Common myeloid progenitor, CD34-positive (primary cell): ENCODE data around the gene BRD2.
A peak's percentile ranks its signal among the peaks of the same experiment; 100 is the strongest.

Source experiments
- CTCF ChIA-PET: fragments of 350-600 bp; sonication (Branson Sonifier 250); formaldehyde crosslinking; loops from one replicate; lab custom pipeline; 2021; ENCODE audit warnings: antibody characterized with exemption; lab: Charles Lee
- POLR2A ChIA-PET: fragments of 350-600 bp; sonication (Branson Sonifier 250); formaldehyde crosslinking; loops from one replicate; lab custom pipeline; 2021; ENCODE audit warnings: antibody characterized with exemption; lab: Charles Lee
- DNase-seq, 3 donors: peaks; one replicate each; pipeline versions ENCODE4 v3.0.0 to v3.0.0-alpha.2; 2013
- H3K27ac ChIP-seq, 2 experiments: 1 replicate in 1 of 2; 2 replicates in 1 of 2; pipeline ENCODE4 v1.7.0; 2013; ENCODE audit warnings: inconsistent platforms in 2 of 2, low read length in 2 of 2, mild to moderate bottlenecking in 2 of 2, low read depth in 1 of 2, moderate library complexity in 1 of 2; ENCODE audit not compliant: severe bottlenecking in 2 of 2, insufficient read depth in 1 of 2, poor library complexity in 1 of 2
- H3K27me3 ChIP-seq, 5 experiments: replicated peaks in 2 of 5; 1 replicate in 3 of 5; 2 replicates in 2 of 5; pipeline versions ENCODE4 v1.6.1 to v1.7.0; 2013; ENCODE audit warnings: low read length in 4 of 5, mild to moderate bottlenecking in 2 of 5, moderate library complexity in 2 of 5, inconsistent platforms in 1 of 5; ENCODE audit not compliant: insufficient read depth in 5 of 5, control insufficient read depth in 4 of 5
- H3K36me3 ChIP-seq, 4 experiments: 1 replicate in 2 of 4; 2 replicates in 2 of 4; pipeline versions ENCODE4 v1.6.1 to v1.7.0; 2013; ENCODE audit warnings: low read length in 3 of 4, control low read depth in 1 of 4, mild to moderate bottlenecking in 1 of 4; ENCODE audit not compliant: control insufficient read depth in 4 of 4, insufficient read depth in 4 of 4
- H3K4me1 ChIP-seq, 4 experiments: 1 replicate in 3 of 4; 2 replicates in 1 of 4; pipeline versions ENCODE4 v1.6.1 to v1.7.1; 2013; ENCODE audit warnings: low read length in 3 of 4, mild to moderate bottlenecking in 3 of 4, control low read depth in 1 of 4, inconsistent platforms in 1 of 4, moderate library complexity in 1 of 4; ENCODE audit not compliant: control insufficient read depth in 4 of 4, insufficient read depth in 4 of 4; ENCODE audit errors: control extremely low read depth in 1 of 4
- H3K4me3 ChIP-seq, 7 experiments: 1 replicate in 4 of 7; 2 replicates in 3 of 7; pipeline versions ENCODE4 v1.5.1 to v1.7.0; 2013; ENCODE audit warnings: mild to moderate bottlenecking in 7 of 7, low read length in 6 of 7, moderate library complexity in 6 of 7, inconsistent platforms in 2 of 7, low read depth in 2 of 7, control low read depth in 1 of 7; ENCODE audit not compliant: insufficient read depth in 4 of 7, control insufficient read depth in 1 of 7; ENCODE audit errors: extremely low read depth in 1 of 7
- H3K9me3 ChIP-seq, 5 experiments: 1 replicate in 4 of 5; 2 replicates in 1 of 5; pipeline versions ENCODE4 v1.6.1 to v1.7.1; 2013; ENCODE audit warnings: low read length in 4 of 5, mild to moderate bottlenecking in 2 of 5, inconsistent platforms in 1 of 5, low read depth in 1 of 5, moderate library complexity in 1 of 5; ENCODE audit not compliant: control insufficient read depth in 4 of 5, insufficient read depth in 2 of 5; ENCODE audit errors: control extremely low read depth in 1 of 5
- WGBS: methylation state at CpG from one replicate; pipeline ENCODE4 v1.1.5; 2013; ENCODE audit not compliant: insufficient coverage; 5-methylcytosine and 5-hydroxymethylcytosine counted together

BRD2 gene

DNA sequence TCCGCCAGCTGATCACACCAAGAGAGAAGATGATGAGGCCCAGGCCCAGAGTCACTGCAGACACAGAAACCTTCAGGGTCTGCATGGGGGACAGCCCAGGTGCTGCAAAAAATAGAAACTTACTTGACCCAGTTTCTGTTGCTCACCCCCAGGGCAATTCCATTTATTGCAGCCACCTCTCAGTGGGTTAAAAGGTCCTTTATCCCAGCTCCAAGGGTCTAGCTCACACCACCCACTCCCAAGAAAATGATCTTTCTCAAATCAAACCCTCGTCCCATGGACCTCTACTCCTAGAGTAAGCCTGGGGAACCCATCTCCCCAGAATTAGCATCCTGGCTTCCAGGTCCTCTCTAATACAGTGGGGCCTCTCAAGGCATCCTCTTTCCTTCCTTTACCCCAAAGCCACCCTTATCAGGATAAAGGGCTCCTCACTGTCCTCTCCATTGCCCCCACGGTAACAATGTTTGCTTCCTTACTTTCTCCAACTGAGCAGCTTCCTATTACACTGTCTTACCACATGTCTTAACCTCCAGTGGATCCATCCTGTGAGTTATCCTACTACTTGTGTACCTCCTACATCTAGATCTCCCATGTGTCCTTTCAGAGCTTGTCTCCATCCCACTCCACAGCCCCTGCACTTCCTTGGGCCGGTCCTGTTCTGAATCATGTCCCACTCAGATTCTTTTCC, 32.7 kb upstream of the BRD2 start:
- Histone ChIP-seq H3K27ac (no peak overlapping the region), H3K4me3 (no peak overlapping the region), H3K36me3 (peaks cover 0 to 34% (median 23%) of the 10 kb centered on the region in 4 experiments), H3K9me3 (no peaks in the 10 kb centered on the region), H3K27me3 (no peaks in the 10 kb centered on the region), H3K4me1 (peaks cover 6 to 30% (median 15%) of the 10 kb centered on the region in 4 experiments)
- POLR2A ChIA-PET = interaction anchor here (0.8 to 2.3 kb wide), 3 partner anchors 17 to 38 kb away, joined by 3 to 9 read pairs (median 4); partner anchors contain the start of gene HLA-DMA
- CTCF ChIA-PET = interaction anchor here (0.8 to 7.3 kb wide), 8 partner anchors 8 to 50 kb away, joined by 4 to 175 read pairs (median 32); partner anchors contain the start of genes BRD2 and HLA-DMA
- WGBS = 94% methylated on average over 4 of the region's 4 CpGs
- no peak for DNase-seq

GRCh38 chr6:32936239-32937152, 31.9 kb upstream of the BRD2 start:
- Histone ChIP-seq H3K9me3 (no peaks in the 10 kb centered on the region), H3K4me3 (no peak overlapping the region), H3K27ac (no peak overlapping the region), H3K36me3 (peaks cover 0 to 34% (median 23%) of the 10 kb centered on the region in 4 experiments), H3K4me1 (peaks cover 12 to 38% (median 23%) of the 10 kb centered on the region in 4 experiments), H3K27me3 (no peaks in the 10 kb centered on the region)
- DNase-seq = no peak
- CTCF ChIA-PET = interaction anchor here (0.8 to 7.3 kb wide), 6 partner anchors 8 to 49 kb away, joined by 4 to 175 read pairs (median 44); partner anchors contain the start of genes BRD2 and HLA-DMA
- WGBS = 79% methylated on average over 7 of the region's 12 CpGs
- POLR2A ChIA-PET = interaction anchor here (0.9 to 2.3 kb wide), 2 partner anchors 35 to 37 kb away, joined by 4 to 9 read pairs; no protein-coding TSS in a partner anchor

DNA sequence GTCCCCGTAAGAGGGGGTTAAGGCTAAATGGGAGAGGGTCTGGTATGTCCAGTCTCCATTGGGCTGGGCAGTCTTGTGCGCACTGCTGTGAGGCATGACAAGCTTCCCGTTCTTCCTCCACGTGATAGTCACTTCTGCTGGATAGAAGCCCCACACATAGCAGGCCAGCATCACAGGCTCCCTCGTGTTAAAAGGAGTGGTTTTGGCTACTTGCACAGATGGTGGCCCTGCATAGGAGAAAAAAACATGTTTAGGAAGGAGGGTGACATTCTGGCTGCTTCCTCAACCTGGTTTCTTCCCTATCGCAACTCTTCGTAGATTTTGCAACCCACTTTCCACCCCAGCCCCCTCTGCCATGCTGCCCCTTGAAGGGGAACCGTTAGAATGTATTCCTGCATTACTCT, 31.2 kb upstream of the BRD2 start:
- H3K9me3 ChIP-seq = no peaks in the 10 kb centered on the region
- CTCF ChIA-PET = interaction anchor here (0.6 to 6.5 kb wide), 5 partner anchors 16 to 47 kb away, joined by 3 to 60 read pairs (median 21); partner anchors contain the start of genes BRD2 and HLA-DMA
- H3K4me3 ChIP-seq = no peak overlapping the region
- DNase-seq = no peak
- 96% methylated on average over 8 of the region's 8 CpGs for WGBS
- no peak overlapping the region for H3K27ac ChIP-seq
- no peaks in the 10 kb centered on the region for H3K27me3 ChIP-seq
- H3K36me3 ChIP-seq = peaks cover 0 to 34% (median 23%) of the 10 kb centered on the region in 4 experiments
- peaks cover 19 to 44% (median 30%) of the 10 kb centered on the region in 4 experiments for H3K4me1 ChIP-seq
- POLR2A ChIA-PET = no interaction called here

- Histone ChIP-seq H3K9me3 (no peaks in the 10 kb centered on the region), H3K27ac (no peak overlapping the region), H3K4me3 (no peak overlapping the region), H3K4me1 (peaks cover 23 to 57% (median 41%) of the 10 kb centered on the region in 4 experiments), H3K36me3 (peaks cover 0 to 34% (median 23%) of the 10 kb centered on the region in 4 experiments), H3K27me3 (no peaks in the 10 kb centered on the region)
- no peak for DNase-seq
- ChIA-PET CTCF (interaction anchor here (0.6 to 5.4 kb wide), 6 partner anchors 9 to 797 kb away, joined by 3 to 60 read pairs (median 4); partner anchors contain the start of gene HLA-DMA), POLR2A (no interaction called here)
- 97% methylated on average over 4 of the region's 7 CpGs for WGBS
Observed at GRCh38 chr6:32938494-32938893, 29.9 kb upstream of the BRD2 start.

GRCh38 chr6:32940656-32941213, 27.7 kb upstream of the BRD2 start, which contains the start of gene HLA-DMB:
Gene HLA-DMB (minus strand): TSS chr6:32941028. CDS start chr6:32940807, 221 bp downstream.
- WGBS = 2% methylated on average over 8 of the region's 9 CpGs
- ChIA-PET CTCF (interaction anchor here (0.8 to 5.4 kb wide), 9 partner anchors 12 to 102 kb away, joined by 3 to 60 read pairs (median 4); partner anchors contain the start of genes HLA-DMA and TAP2), POLR2A (interaction anchor here (0.6 to 3.4 kb wide), 5 partner anchors 28 to 96 kb away, joined by 3 to 24 read pairs (median 6); no protein-coding TSS in a partner anchor)
- H3K27me3 ChIP-seq = no peaks in the 10 kb centered on the region
- H3K9me3 ChIP-seq = no peaks in the 10 kb centered on the region
- peak; percentile 85 to 88 (median 87) for DNase-seq
- peak within 1 kb of the TSS; percentile 72 to 83 for H3K27ac ChIP-seq
- peak within 1 kb of the TSS; percentile 70 to 97 (median 89) for H3K4me3 ChIP-seq
- H3K36me3 ChIP-seq = peaks cover 0 to 25% (median 12%) of the 10 kb centered on the region in 4 experiments
- H3K4me1 ChIP-seq = peaks cover 36 to 78% (median 59%) of the 10 kb centered on the region in 4 experiments

GRCh38 chr6:32941214-32941768, 27.1 kb upstream of the BRD2 start:
- DNase-seq = peak; percentile 43 to 73 (median 62)
- ChIA-PET CTCF (interaction anchor here (0.6 to 5.4 kb wide), 17 partner anchors 7 to 103 kb away, joined by 3 to 60 read pairs (median 3); partner anchors contain the start of genes HLA-DMA and TAP2), POLR2A (interaction anchor here (0.6 to 3.4 kb wide), 7 partner anchors 12 to 96 kb away, joined by 3 to 24 read pairs (median 3); partner anchors contain the start of gene HLA-DMA)
- H3K9me3 ChIP-seq = no peaks in the 10 kb centered on the region
- peak overlapping the region in 6 of 7 experiments; percentile 76 to 97 (median 90) for H3K4me3 ChIP-seq
- H3K36me3 ChIP-seq = peaks cover 0 to 20% (median 9%) of the 10 kb centered on the region in 4 experiments
- WGBS = 6% methylated on average over 7 of the region's 7 CpGs
- H3K27ac ChIP-seq = peak overlapping the region; percentile 72 to 83
- H3K27me3 ChIP-seq = no peaks in the 10 kb centered on the region
- H3K4me1 ChIP-seq = peaks cover 36 to 74% (median 59%) of the 10 kb centered on the region in 4 experiments
